ENCODE results near the gene SLC31A1. TPM values are rescaled to one million over a fixed set of nuclear protein-coding genes. Genes with fewer than 3 reads are reported as not detected.

Gene SLC31A1
- polyA plus RNA-seq, 1 donor (not counting 4 experiments of a cell fraction or from before 2014, with no cell fraction given) = 20.3 TPM

DNA sequence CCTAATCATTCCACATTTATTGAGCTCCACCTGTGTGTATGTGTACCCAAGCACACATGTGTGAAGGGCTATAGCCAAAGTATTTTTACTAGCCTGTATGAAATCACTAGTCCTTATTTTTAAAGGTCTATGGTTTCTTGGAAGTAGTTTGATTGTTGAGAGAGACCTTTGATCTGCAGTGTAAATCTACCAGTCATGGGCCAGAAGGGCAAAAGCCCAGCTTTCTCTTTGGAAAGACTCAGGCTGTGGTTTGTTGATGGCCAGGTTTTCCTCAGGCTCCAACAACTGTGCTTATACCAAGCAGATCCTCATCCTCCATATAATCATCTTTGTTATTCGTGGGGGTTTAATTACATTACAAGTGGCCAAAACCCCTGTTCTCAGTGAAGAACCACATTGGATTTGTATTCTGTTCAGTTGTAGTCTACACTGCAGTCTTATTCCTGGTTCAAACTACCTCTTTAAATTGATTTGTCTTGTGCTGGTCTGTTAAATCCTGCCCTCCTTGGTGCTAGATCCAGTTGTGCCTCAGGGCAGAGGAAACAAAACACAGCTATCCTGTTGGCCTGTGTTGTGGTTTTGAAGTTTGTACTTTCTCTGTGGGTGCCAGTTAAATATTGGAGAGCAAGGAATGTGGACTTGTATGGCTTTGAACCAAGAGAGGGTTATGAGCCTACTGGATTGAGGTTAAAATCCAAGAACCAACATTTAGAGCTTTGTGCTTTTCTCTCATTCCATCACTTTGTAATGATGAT lies 40.8 kb downstream of the SLC31A1 start:
- H3K4me1 ChIP-seq (ENCODE audit: control insufficient read depth, extremely low read depth, insufficient read depth, low read length) = no peaks in the 10 kb centered on the region
- H3K79me2 ChIP-seq (ENCODE audit: control insufficient read depth, insufficient read depth, low read length) = no peaks in the 10 kb centered on the region
- H3K4me3 ChIP-seq (ENCODE audit: control insufficient read depth in 2 of 3, extremely low read depth in 1 of 3, insufficient read depth in 2 of 3, low read depth in 1 of 3, low read length in 3 of 3) = no peak overlapping the region
- no peaks in the 10 kb centered on the region for H3K9me3 ChIP-seq (ENCODE audit: control insufficient read depth, low read depth, low read length)
- dilution Hi-C loops (cut with MboI; ENCODE audit: extremely low pct_ligation_motif_present, low sequenced_read_pairs) = no loop called here
- H2AFZ ChIP-seq (ENCODE audit: control insufficient read depth, low read length) = no peak overlapping the region
- peaks cover 7 to 15% of the 10 kb centered on the region in 2 experiments for H3K36me3 ChIP-seq (ENCODE audit: control insufficient read depth in 2 of 2, extremely low read depth in 1 of 2, insufficient read depth in 2 of 2, low read length in 2 of 2)
- no peaks in the 10 kb centered on the region for H3K9me1 ChIP-seq (ENCODE audit: control insufficient read depth, extremely low read depth, insufficient read depth, low read length)
- FAIRE-seq = no peak
- H3K4me2 ChIP-seq (ENCODE audit: control insufficient read depth, extremely low read depth, insufficient read depth, low read depth, low read length) = no peak overlapping the region
- no peaks in the 10 kb centered on the region for H4K20me1 ChIP-seq (ENCODE audit: control insufficient read depth, extremely low read depth, insufficient read depth, low read length)
- H3K9ac ChIP-seq (ENCODE audit: control insufficient read depth, extremely low read depth, insufficient read depth, low read length) = no peak overlapping the region
- no peak for DNase-seq (ENCODE audit: low read depth, low spot score)
- H3K27ac ChIP-seq (ENCODE audit: control insufficient read depth, insufficient read depth, low read length) = no peak overlapping the region
- no peak for TF ChIP-seq EZH2 (IDR thresholded peaks at IDR 0.05; ENCODE audit: low read length)
- TF ChIP-seq, protein P1, sequence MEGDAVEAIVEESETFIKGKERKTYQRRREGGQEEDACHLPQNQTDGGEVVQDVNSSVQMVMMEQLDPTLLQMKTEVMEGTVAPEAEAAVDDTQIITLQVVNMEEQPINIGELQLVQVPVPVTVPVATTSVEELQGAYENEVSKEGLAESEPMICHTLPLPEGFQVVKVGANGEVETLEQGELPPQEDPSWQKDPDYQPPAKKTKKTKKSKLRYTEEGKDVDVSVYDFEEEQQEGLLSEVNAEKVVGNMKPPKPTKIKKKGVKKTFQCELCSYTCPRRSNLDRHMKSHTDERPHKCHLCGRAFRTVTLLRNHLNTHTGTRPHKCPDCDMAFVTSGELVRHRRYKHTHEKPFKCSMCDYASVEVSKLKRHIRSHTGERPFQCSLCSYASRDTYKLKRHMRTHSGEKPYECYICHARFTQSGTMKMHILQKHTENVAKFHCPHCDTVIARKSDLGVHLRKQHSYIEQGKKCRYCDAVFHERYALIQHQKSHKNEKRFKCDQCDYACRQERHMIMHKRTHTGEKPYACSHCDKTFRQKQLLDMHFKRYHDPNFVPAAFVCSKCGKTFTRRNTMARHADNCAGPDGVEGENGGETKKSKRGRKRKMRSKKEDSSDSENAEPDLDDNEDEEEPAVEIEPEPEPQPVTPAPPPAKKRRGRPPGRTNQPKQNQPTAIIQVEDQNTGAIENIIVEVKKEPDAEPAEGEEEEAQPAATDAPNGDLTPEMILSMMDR (optimal IDR thresholded peaks at IDR 0.05 in 1 of 3, IDR thresholded peaks at IDR 0.05 in 1 of 3, conservative IDR thresholded peaks at IDR 0.05 in 1 of 3; ENCODE audit: extremely low read depth in 1 of 3, insufficient read depth in 2 of 3, low read length in 3 of 3) = no peak
- H3K27me3 ChIP-seq (ENCODE audit: control insufficient read depth, extremely low read depth, insufficient read depth, low read length) = no peaks in the 10 kb centered on the region

DNA sequence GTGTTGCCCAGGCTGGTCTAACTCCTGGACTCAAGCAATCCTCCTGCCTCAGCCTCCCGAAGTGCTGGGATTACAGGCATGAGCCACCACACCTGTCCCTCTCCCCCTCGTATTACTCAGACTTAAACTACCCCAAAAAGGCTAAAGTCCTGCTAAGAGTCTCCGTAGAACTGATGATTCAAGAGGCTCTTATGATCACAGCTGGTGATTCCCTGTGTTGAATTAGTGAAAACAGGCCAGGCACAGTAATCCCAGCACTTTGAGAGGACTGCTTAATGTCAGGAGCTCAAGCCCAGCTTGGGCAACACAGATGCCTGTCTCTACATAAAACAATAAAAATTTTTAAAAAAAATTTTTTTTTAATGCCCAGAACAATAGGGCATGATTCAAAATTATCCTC lies 44.8 kb downstream of the SLC31A1 start:
- Histone ChIP-seq H2AFZ (ENCODE audit: control insufficient read depth, low read length) (no peak overlapping the region), H3K27ac (ENCODE audit: control insufficient read depth, insufficient read depth, low read length) (no peak overlapping the region), H3K4me3 (ENCODE audit: control insufficient read depth in 2 of 3, extremely low read depth in 1 of 3, insufficient read depth in 2 of 3, low read depth in 1 of 3, low read length in 3 of 3) (no peak overlapping the region), H3K4me2 (ENCODE audit: control insufficient read depth, extremely low read depth, insufficient read depth, low read depth, low read length) (no peak overlapping the region), H3K9ac (ENCODE audit: control insufficient read depth, extremely low read depth, insufficient read depth, low read length) (no peak overlapping the region), H3K79me2 (ENCODE audit: control insufficient read depth, insufficient read depth, low read length) (no peaks in the 10 kb centered on the region), H3K36me3 (ENCODE audit: control insufficient read depth in 2 of 2, extremely low read depth in 1 of 2, insufficient read depth in 2 of 2, low read length in 2 of 2) (peaks cover 9 to 15% of the 10 kb centered on the region in 2 experiments), H3K27me3 (ENCODE audit: control insufficient read depth, extremely low read depth, insufficient read depth, low read length) (no peaks in the 10 kb centered on the region), H3K9me1 (ENCODE audit: control insufficient read depth, extremely low read depth, insufficient read depth, low read length) (no peaks in the 10 kb centered on the region), H3K9me3 (ENCODE audit: control insufficient read depth, low read depth, low read length) (no peaks in the 10 kb centered on the region), H3K4me1 (ENCODE audit: control insufficient read depth, extremely low read depth, insufficient read depth, low read length) (no peaks in the 10 kb centered on the region), H4K20me1 (ENCODE audit: control insufficient read depth, extremely low read depth, insufficient read depth, low read length) (no peaks in the 10 kb centered on the region)
- dilution Hi-C loops (cut with MboI; ENCODE audit: extremely low pct_ligation_motif_present, low sequenced_read_pairs) = no loop called here
- DNase-seq (ENCODE audit: low read depth, low spot score) = no peak
- FAIRE-seq = no peak
- TF ChIP-seq, protein P1 (optimal IDR thresholded peaks at IDR 0.05 in 1 of 3, IDR thresholded peaks at IDR 0.05 in 1 of 3, conservative IDR thresholded peaks at IDR 0.05 in 1 of 3; ENCODE audit: extremely low read depth in 1 of 3, insufficient read depth in 2 of 3, low read length in 3 of 3) = no peak
- no peak for TF ChIP-seq EZH2 (IDR thresholded peaks at IDR 0.05; ENCODE audit: low read length)

Measured in keratinocyte (primary cell).